Liver (tissue), 9 donors: ENCODE data around the gene GPT2. TPM values are rescaled to one million over a fixed set of nuclear protein-coding genes. Genes with fewer than 3 reads are reported as not detected.

ENCODE experiments used
- DNase-seq: peaks from one replicate; pipeline ENCODE4 v3.0.0-alpha.2; 2017; ENCODE audit warnings: low spot score
- H3K27ac ChIP-seq, 2 donors: one replicate each; pipeline ENCODE4 v1.7.0; 2013; ENCODE audit warnings: inconsistent platforms in 2 of 2, low read length in 2 of 2, control low read depth in 1 of 2, low read depth in 1 of 2, mild to moderate bottlenecking in 1 of 2
- H3K27me3 ChIP-seq, 4 donors: one replicate each; pipeline versions ENCODE4 v1.6.1 to v1.7.0; 2013; ENCODE audit warnings: low read length in 3 of 4, inconsistent platforms in 1 of 4, mild to moderate bottlenecking in 1 of 4, moderate library complexity in 1 of 4; ENCODE audit not compliant: control insufficient read depth in 4 of 4, insufficient read depth in 4 of 4
- H3K36me3 ChIP-seq, 4 donors: one replicate each; pipeline versions ENCODE4 v1.6.1 to v1.7.0; 2013; ENCODE audit warnings: low read length in 3 of 4, mild to moderate bottlenecking in 3 of 4, low read depth in 1 of 4, moderate library complexity in 1 of 4; ENCODE audit not compliant: control insufficient read depth in 4 of 4, insufficient read depth in 3 of 4
- H3K4me1 ChIP-seq, 4 donors: one replicate each; pipeline versions ENCODE4 v1.6.1 to v1.7.0; 2013; ENCODE audit warnings: low read length in 3 of 4, mild to moderate bottlenecking in 3 of 4, moderate library complexity in 1 of 4; ENCODE audit not compliant: control insufficient read depth in 4 of 4, insufficient read depth in 4 of 4
- H3K4me3 ChIP-seq, 3 donors: one replicate each; pipeline versions ENCODE4 v1.6.1 to v1.7.0; 2013; ENCODE audit warnings: low read length in 3 of 3, control low read depth in 1 of 3, low read depth in 1 of 3, mild to moderate bottlenecking in 1 of 3
- H3K9ac ChIP-seq, 2 donors: one replicate each; pipeline ENCODE4 v1.7.0; 2013; ENCODE audit warnings: low read length in 2 of 2, mild to moderate bottlenecking in 2 of 2, moderate library complexity in 2 of 2, control low read depth in 1 of 2, low read depth in 1 of 2
- H3K9me3 ChIP-seq, 4 donors: one replicate each; pipeline versions ENCODE4 v1.6.1 to v1.7.0; 2013; ENCODE audit warnings: low read length in 3 of 4; ENCODE audit not compliant: control insufficient read depth in 4 of 4
- EGR1 ChIP-seq, 2 donors: IDR thresholded peaks; 2 replicates each; pipeline ENCODE4 v1.6.1; 2016 to 2018; ENCODE audit warnings: antibody characterized with exemption in 2 of 2, low read depth in 2 of 2
- FOXA1 ChIP-seq: IDR thresholded peaks from 2 replicates; pipeline ENCODE4 v1.6.1; 2016; ENCODE audit warnings: antibody characterized with exemption
- FOXA2 ChIP-seq: IDR thresholded peaks from 2 replicates; pipeline ENCODE4 v1.6.1; 2016; ENCODE audit warnings: antibody characterized with exemption
- GABPA ChIP-seq, 2 donors: IDR thresholded peaks in 1 of 2; conservative IDR thresholded peaks in 1 of 2; 2 replicates each; pipeline ENCODE4 v1.6.1; 2016; ENCODE audit warnings: antibody characterized with exemption in 2 of 2, mild to moderate bottlenecking in 1 of 2, moderate library complexity in 1 of 2
- HNF4A ChIP-seq, 2 donors: conservative IDR thresholded peaks; 2 replicates each; pipeline ENCODE4 v1.6.1; 2016; ENCODE audit warnings: antibody characterized with exemption in 2 of 2, mild to moderate bottlenecking in 2 of 2
- JUND ChIP-seq, 2 donors: IDR thresholded peaks; 2 replicates each; pipeline ENCODE4 v1.6.1; 2016; ENCODE audit warnings: antibody characterized with exemption in 2 of 2
- NR2F2 ChIP-seq: IDR thresholded peaks from 2 replicates; pipeline ENCODE4 v1.6.1; 2016; ENCODE audit warnings: antibody characterized with exemption
- RAD21 ChIP-seq, 2 donors: IDR thresholded peaks; 2 replicates each; pipeline ENCODE4 v1.6.1; 2016; ENCODE audit warnings: antibody characterized with exemption in 2 of 2, mild to moderate bottlenecking in 2 of 2
- RXRA ChIP-seq, 2 donors: IDR thresholded peaks; 2 replicates each; pipeline ENCODE4 v1.6.1; 2017 to 2018; ENCODE audit warnings: antibody characterized with exemption in 2 of 2, mild to moderate bottlenecking in 1 of 2
- SP1 ChIP-seq: IDR thresholded peaks from 2 replicates; pipeline ENCODE4 v1.6.1; 2018; ENCODE audit warnings: antibody characterized with exemption, mild to moderate bottlenecking
- TAF1 ChIP-seq: conservative IDR thresholded peaks from 2 replicates; pipeline ENCODE4 v1.6.1; 2016; ENCODE audit warnings: antibody characterized with exemption, mild to moderate bottlenecking
- YY1 ChIP-seq: IDR thresholded peaks from 2 replicates; pipeline ENCODE4 v1.6.1; 2016; ENCODE audit warnings: antibody characterized with exemption, mild to moderate bottlenecking
- WGBS: extraction: QIAGEN DNeasy Blood & Tissue Kit; methylation state at CpG from one replicate; pipeline ENCODE4 v1.1.7; 2013; 5-methylcytosine and 5-hydroxymethylcytosine counted together
- polyA plus RNA-seq, 2 donors: library from polyadenylated mRNA; stranded (reverse) in 1 of 2; unstranded in 1 of 2; fragments of 200-250 nt in 1 of 2; fragments of >200 nt in 1 of 2; fragmentation: Nextera tagmentation in 1 of 2; extraction: Ambion mirVana in 1 of 2; gene quantifications; one replicate each; pipeline versions ENCODE4 v1.2.1 to v1.2.3, GENCODE V29; 2013 to 2015
- total RNA-seq, 2 donors: library from RNA; depleted of rRNA; stranded (reverse); fragments of >200 nt; gene quantifications; one replicate each; pipeline ENCODE4 v1.2.3, GENCODE V29; 2014
- TF ChIP-seq, protein P1 (sequence below): fragments of 150-350 bp; IDR thresholded peaks from 2 replicates; pipeline ENCODE4 v1.5.1; 2017; ENCODE audit warnings: improper control_type of control experiment, low read depth, low read length; ENCODE audit not compliant: missing input control
- TF ChIP-seq, protein P2 (sequence below): IDR thresholded peaks from 2 replicates; pipeline ENCODE4 v1.6.1; 2016; ENCODE audit warnings: antibody characterized with exemption
- TF ChIP-seq, protein P3 (sequence below): IDR thresholded peaks from 2 replicates; pipeline ENCODE4 v1.6.1; 2016; ENCODE audit warnings: antibody characterized with exemption, mild to moderate bottlenecking
- TF ChIP-seq, protein P4 (sequence below): IDR thresholded peaks from 2 replicates; pipeline ENCODE4 v1.6.1; 2016; ENCODE audit warnings: antibody characterized with exemption
- donor health status: healthy.
- donor health status: healthy.
- donor health status: healthy.
- donor health status: healthy.
- donor health status: healthy.

Gene GPT2
- total and polyA plus RNA-seq, 4 donors, result 6.8 to 78.3 (median 47.0) TPM

DNA sequence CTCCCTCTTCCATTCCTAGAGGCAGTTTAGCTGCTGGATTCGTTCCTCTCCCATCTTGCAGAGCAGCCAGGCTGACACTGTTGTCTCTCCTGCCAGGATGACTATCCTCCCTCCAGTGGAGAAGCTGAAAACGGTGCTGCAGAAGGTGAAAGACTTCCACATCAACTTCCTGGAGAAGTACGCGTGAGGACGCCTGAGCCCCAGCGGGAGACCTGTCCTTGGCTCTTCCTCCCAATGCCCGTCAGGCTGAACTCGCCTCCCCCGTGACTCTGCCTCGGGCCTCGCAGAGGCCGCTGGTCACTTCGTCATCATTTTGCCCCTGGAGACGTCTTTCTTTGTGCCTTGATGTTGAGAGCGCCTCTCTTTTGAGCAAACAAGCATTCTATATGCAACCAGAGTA, 44.6 kb downstream of the GPT2 start:
- WGBS, result 91% methylated on average over 15 of the region's 15 CpGs
- H3K4me3 ChIP-seq, result no peak overlapping the region
- H3K36me3 ChIP-seq, result peaks cover 32 to 53% (median 39%) of the 10 kb centered on the region in 4 donors
- no peak overlapping the region for H3K27ac ChIP-seq
- H3K9ac ChIP-seq, result no peak overlapping the region
- no peaks in the 10 kb centered on the region for H3K27me3 ChIP-seq
- no peak for TF ChIP-seq RXRA (IDR thresholded peaks at IDR 0.05)
- TF ChIP-seq EGR1 (IDR thresholded peaks at IDR 0.05; ENCODE audit: low read depth in 2 of 2), result no peak
- no peak for TF ChIP-seq NR2F2
- no peak for TF ChIP-seq GABPA (IDR thresholded peaks at IDR 0.05 in 1 of 2, conservative IDR thresholded peaks at IDR 0.05 in 1 of 2)
- TF ChIP-seq, protein P1, sequence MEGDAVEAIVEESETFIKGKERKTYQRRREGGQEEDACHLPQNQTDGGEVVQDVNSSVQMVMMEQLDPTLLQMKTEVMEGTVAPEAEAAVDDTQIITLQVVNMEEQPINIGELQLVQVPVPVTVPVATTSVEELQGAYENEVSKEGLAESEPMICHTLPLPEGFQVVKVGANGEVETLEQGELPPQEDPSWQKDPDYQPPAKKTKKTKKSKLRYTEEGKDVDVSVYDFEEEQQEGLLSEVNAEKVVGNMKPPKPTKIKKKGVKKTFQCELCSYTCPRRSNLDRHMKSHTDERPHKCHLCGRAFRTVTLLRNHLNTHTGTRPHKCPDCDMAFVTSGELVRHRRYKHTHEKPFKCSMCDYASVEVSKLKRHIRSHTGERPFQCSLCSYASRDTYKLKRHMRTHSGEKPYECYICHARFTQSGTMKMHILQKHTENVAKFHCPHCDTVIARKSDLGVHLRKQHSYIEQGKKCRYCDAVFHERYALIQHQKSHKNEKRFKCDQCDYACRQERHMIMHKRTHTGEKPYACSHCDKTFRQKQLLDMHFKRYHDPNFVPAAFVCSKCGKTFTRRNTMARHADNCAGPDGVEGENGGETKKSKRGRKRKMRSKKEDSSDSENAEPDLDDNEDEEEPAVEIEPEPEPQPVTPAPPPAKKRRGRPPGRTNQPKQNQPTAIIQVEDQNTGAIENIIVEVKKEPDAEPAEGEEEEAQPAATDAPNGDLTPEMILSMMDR, result no peak
- no peak for TF ChIP-seq SP1
- TF ChIP-seq, protein P2, sequence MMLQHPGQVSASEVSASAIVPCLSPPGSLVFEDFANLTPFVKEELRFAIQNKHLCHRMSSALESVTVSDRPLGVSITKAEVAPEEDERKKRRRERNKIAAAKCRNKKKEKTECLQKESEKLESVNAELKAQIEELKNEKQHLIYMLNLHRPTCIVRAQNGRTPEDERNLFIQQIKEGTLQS, result no peak
- TF ChIP-seq, protein P3, sequence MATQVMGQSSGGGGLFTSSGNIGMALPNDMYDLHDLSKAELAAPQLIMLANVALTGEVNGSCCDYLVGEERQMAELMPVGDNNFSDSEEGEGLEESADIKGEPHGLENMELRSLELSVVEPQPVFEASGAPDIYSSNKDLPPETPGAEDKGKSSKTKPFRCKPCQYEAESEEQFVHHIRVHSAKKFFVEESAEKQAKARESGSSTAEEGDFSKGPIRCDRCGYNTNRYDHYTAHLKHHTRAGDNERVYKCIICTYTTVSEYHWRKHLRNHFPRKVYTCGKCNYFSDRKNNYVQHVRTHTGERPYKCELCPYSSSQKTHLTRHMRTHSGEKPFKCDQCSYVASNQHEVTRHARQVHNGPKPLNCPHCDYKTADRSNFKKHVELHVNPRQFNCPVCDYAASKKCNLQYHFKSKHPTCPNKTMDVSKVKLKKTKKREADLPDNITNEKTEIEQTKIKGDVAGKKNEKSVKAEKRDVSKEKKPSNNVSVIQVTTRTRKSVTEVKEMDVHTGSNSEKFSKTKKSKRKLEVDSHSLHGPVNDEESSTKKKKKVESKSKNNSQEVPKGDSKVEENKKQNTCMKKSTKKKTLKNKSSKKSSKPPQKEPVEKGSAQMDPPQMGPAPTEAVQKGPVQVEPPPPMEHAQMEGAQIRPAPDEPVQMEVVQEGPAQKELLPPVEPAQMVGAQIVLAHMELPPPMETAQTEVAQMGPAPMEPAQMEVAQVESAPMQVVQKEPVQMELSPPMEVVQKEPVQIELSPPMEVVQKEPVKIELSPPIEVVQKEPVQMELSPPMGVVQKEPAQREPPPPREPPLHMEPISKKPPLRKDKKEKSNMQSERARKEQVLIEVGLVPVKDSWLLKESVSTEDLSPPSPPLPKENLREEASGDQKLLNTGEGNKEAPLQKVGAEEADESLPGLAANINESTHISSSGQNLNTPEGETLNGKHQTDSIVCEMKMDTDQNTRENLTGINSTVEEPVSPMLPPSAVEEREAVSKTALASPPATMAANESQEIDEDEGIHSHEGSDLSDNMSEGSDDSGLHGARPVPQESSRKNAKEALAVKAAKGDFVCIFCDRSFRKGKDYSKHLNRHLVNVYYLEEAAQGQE, result no peak
- TF ChIP-seq FOXA2, result no peak
- no peak for TF ChIP-seq TAF1
- no peak for TF ChIP-seq RAD21 (IDR thresholded peaks at IDR 0.05)
- no peak for TF ChIP-seq FOXA1
- TF ChIP-seq YY1, result no peak
- TF ChIP-seq, protein P4, sequence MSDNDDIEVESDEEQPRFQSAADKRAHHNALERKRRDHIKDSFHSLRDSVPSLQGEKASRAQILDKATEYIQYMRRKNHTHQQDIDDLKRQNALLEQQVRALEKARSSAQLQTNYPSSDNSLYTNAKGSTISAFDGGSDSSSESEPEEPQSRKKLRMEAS, result no peak
- no peaks in the 10 kb centered on the region for H3K4me1 ChIP-seq
- no peaks in the 10 kb centered on the region for H3K9me3 ChIP-seq
- no peak for DNase-seq

DNA sequence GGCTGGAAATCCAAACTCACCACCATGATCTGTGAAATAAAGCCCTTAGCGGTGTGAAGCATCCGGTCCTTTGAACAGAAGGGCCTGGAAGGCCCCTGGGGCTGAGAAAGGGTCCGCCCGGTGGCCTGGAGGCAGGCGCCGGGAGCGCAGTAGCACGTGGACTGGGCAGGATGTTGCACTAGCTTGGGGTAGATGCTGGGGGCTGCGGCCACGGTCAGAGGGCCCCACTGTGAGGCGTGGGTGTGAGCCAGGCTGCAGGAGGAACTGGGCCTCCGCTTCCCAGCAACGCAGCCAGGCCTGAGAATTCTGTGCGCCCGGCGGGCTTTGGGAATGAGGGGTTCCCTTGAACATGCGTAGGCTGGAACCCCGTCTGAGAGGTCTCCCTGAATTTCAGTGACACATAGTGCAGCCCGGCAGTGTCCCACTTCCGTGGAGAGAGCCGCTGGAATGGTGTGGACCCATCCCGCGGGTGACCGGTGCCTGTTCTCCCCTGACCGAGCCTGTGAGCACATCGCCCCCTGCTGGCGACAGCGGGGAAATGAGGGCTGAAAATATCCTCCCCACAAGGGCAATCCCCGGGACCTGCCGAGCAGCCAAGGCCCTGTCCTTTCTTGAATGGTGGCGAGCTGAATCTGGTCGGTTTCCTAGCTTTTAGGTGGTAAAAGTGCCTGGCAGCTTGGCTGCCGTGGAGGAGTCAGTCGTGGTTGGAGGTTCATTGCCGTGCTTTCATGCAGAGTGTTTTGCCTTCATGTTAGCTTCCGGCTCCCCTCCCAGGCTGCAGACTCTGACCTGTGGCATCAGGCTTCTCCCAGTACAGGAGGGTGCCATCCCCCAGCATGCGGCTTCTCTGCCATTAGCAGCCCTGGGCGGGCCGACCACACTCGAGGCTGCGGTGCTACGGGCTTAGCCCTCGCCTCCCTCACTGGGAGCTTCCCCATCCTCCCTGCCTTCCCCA, 45.5 kb downstream of the GPT2 start:
- Histone ChIP-seq H3K36me3 (peaks cover 25 to 44% (median 34%) of the 10 kb centered on the region in 4 donors), H3K9me3 (no peaks in the 10 kb centered on the region), H3K4me3 (no peak overlapping the region), H3K27me3 (no peaks in the 10 kb centered on the region), H3K4me1 (no peaks in the 10 kb centered on the region), H3K27ac (no peak overlapping the region), H3K9ac (no peak overlapping the region)
- 66% methylated on average over 43 of the region's 43 CpGs for WGBS
- TF ChIP-seq JUND (IDR thresholded peaks at IDR 0.05) (no peak), EGR1 (IDR thresholded peaks at IDR 0.05; ENCODE audit: low read depth in 2 of 2) (no peak), HNF4A (conservative IDR thresholded peaks at IDR 0.05) (no peak), GABPA (IDR thresholded peaks at IDR 0.05 in 1 of 2, conservative IDR thresholded peaks at IDR 0.05 in 1 of 2) (no peak), RAD21 (IDR thresholded peaks at IDR 0.05) (peak; percentile 73 to 84), RXRA (IDR thresholded peaks at IDR 0.05) (no peak), FOXA1 (no peak)
- TF ChIP-seq, protein P3, result no peak
- TF ChIP-seq, protein P1, result peak; percentile 82
- peak; percentile 71 for DNase-seq
